CD4-positive, alpha-beta T cell (primary cell): ENCODE data around the gene BAG2. TPM values are rescaled to one million over a fixed set of nuclear protein-coding genes. Genes with fewer than 3 reads are reported as not detected.

Experiments used
- ATAC-seq: fragments of 200-7000 bp; cut with Tn5 transposase; one replicate; pipeline ENCODE4 v1.10.0; 2022; ENCODE audit warnings: mild to moderate bottlenecking; ENCODE audit not compliant: poor library complexity
- CTCF ChIA-PET: fragments of 350-600 bp; sonication (Branson Sonifier 250); formaldehyde crosslinking; loops from one replicate; lab custom pipeline; 2021; ENCODE audit warnings: antibody characterized with exemption, inconsistent platforms; lab: Charles Lee
- POLR2A ChIA-PET: fragments of 350-600 bp; sonication (Branson Sonifier 250); formaldehyde crosslinking; loops from one replicate; lab custom pipeline; 2021; ENCODE audit warnings: antibody characterized with exemption, inconsistent platforms; lab: Charles Lee
- DNase-seq, 14 experiments: peaks; one replicate each; pipeline ENCODE4 v3.0.0-alpha.2; 2013 to 2020; ENCODE audit warnings: mixed read lengths in 2 of 14
- H3K27ac ChIP-seq, 2 donors: one replicate each; pipeline versions ENCODE4 v1.5.1 to v1.7.0; 2013; ENCODE audit warnings: low read length in 2 of 2, low read depth in 1 of 2, mild to moderate bottlenecking in 1 of 2
- H3K27me3 ChIP-seq, 2 experiments: 1 replicate in 1 of 2; 2 replicates in 1 of 2; pipeline versions ENCODE4 v1.6.1 to v1.7.0; 2013; ENCODE audit warnings: low read length in 2 of 2, control low read depth in 1 of 2, mild to moderate bottlenecking in 1 of 2, moderate library complexity in 1 of 2; ENCODE audit not compliant: insufficient read depth in 2 of 2, control insufficient read depth in 1 of 2
- H3K36me3 ChIP-seq: one replicate; pipeline ENCODE4 v1.6.1; 2013; ENCODE audit warnings: low read length, control low read depth; ENCODE audit not compliant: insufficient read depth
- H3K4me1 ChIP-seq: one replicate; pipeline ENCODE4 v1.6.1; 2013; ENCODE audit warnings: low read length, control low read depth; ENCODE audit not compliant: insufficient read depth
- H3K4me3 ChIP-seq: one replicate; pipeline ENCODE4 v1.5.1; 2013; ENCODE audit warnings: mild to moderate bottlenecking, low read length, moderate library complexity
- H3K9me3 ChIP-seq, 2 experiments: 1 replicate in 1 of 2; 2 replicates in 1 of 2; pipeline versions ENCODE4 v1.6.1 to v1.7.0; 2013; ENCODE audit warnings: low read length in 2 of 2, mild to moderate bottlenecking in 2 of 2, control low read depth in 1 of 2, moderate library complexity in 1 of 2; ENCODE audit not compliant: control insufficient read depth in 1 of 2, insufficient read depth in 1 of 2
- H3K27ac Mint-ChIP-seq: one replicate; pipeline ENCODE4 v1.8.0; 2020; ENCODE audit warnings: mixed read lengths
- H3K27me3 Mint-ChIP-seq: one replicate; pipeline ENCODE4 v1.8.0; 2021; ENCODE audit warnings: mixed read lengths
- H3K36me3 Mint-ChIP-seq: one replicate; pipeline ENCODE4 v1.8.0; 2021; ENCODE audit warnings: low read depth, mixed read lengths
- H3K4me1 Mint-ChIP-seq: one replicate; pipeline ENCODE4 v1.8.0; 2021; ENCODE audit warnings: low read depth, mixed read lengths
- H3K4me3 Mint-ChIP-seq: one replicate; pipeline ENCODE4 v1.8.0; 2020; ENCODE audit warnings: mild to moderate bottlenecking, mixed read lengths
- H3K9me3 Mint-ChIP-seq: one replicate; pipeline ENCODE4 v1.8.0; 2020; ENCODE audit warnings: mixed read lengths
- CTCF ChIP-seq: fragments of 200-600 bp; IDR thresholded peaks from one replicate; pipeline ENCODE4 v1.8.0; 2022; ENCODE audit warnings: antibody characterized with exemption, mild to moderate bottlenecking
- intact Hi-C, 2 experiments: fragments of 100-400 bp; cut with DNase I in 1 of 2; cut with micrococcal nuclease in 1 of 2; formaldehyde crosslinking; loops; one replicate each; pipeline versions ENCODE4 v1.15.1 to v1.9.0; 2023 to 2025; cut with DNase I, micrococcal nuclease
- total RNA-seq, 174 experiments: library from RNA in 2 of 174; stranded (reverse) in 2 of 174; gene quantifications; one replicate each; pipeline ENCODE4 v1.2.3 and lab custom pipeline; 2021 to 2026

Gene BAG2
- total RNA-seq, 2 experiments from 2014 or later, result 5.4 to 5.6 TPM

GRCh38 chr6:57215260-57215659 is 43.1 kb downstream of the BAG2 start:
- H3K36me3 ChIP-seq, result no peaks in the 10 kb centered on the region
- H3K27ac ChIP-seq, result no peak overlapping the region
- ChIA-PET CTCF (no interaction called here), POLR2A (interaction anchor here (1.2 kb wide), 1 partner anchor 11 kb away, joined by 3 read pairs; no protein-coding TSS in a partner anchor)
- H3K27ac Mint-ChIP-seq, result no peak overlapping the region
- no peaks in the 10 kb centered on the region for H3K9me3 ChIP-seq
- no peak overlapping the region for H3K4me3 ChIP-seq
- intact Hi-C loops, result loop anchor here in 1 of 2 experiments (5.0 kb wide), 1 partner anchor 102 kb away; the partner anchor contains the start of gene PRIM2
- no peaks in the 10 kb centered on the region for H3K27me3 ChIP-seq
- no peak overlapping the region for H3K4me3 Mint-ChIP-seq
- DNase-seq, result no peak
- no peak for TF ChIP-seq CTCF
- H3K4me1 Mint-ChIP-seq, result peaks cover 27% of the 10 kb centered on the region
- H3K9me3 Mint-ChIP-seq, result peaks cover 12% of the 10 kb centered on the region
- peaks cover 11% of the 10 kb centered on the region for H3K4me1 ChIP-seq
- no peaks in the 10 kb centered on the region for H3K27me3 Mint-ChIP-seq
- no peak for ATAC-seq
- H3K36me3 Mint-ChIP-seq, result no peaks in the 10 kb centered on the region

GRCh38 chr6:57216235-57217101 is 44.3 kb downstream of the BAG2 start:
- Histone ChIP-seq H3K4me1 (peaks cover 16% of the 10 kb centered on the region), H3K27me3 (no peaks in the 10 kb centered on the region), H3K36me3 (no peaks in the 10 kb centered on the region), H3K27ac (no peak overlapping the region), H3K9me3 (no peaks in the 10 kb centered on the region), H3K4me3 (no peak overlapping the region)
- ATAC-seq (no peak), DNase-seq (no peak)
- H3K9me3 Mint-ChIP-seq, result peaks cover 12% of the 10 kb centered on the region
- TF ChIP-seq CTCF, result no peak
- ChIA-PET POLR2A (no interaction called here), CTCF (no interaction called here)
- peaks cover 37% of the 10 kb centered on the region for H3K4me1 Mint-ChIP-seq
- H3K4me3 Mint-ChIP-seq, result no peak overlapping the region
- H3K27me3 Mint-ChIP-seq, result no peaks in the 10 kb centered on the region
- H3K27ac Mint-ChIP-seq, result no peak overlapping the region
- intact Hi-C loops, result loop anchor here in 1 of 2 experiments (5.0 kb wide), 1 partner anchor 101 kb away; the partner anchor contains the start of gene PRIM2
- no peaks in the 10 kb centered on the region for H3K36me3 Mint-ChIP-seq

- TF ChIP-seq CTCF, result no peak
- CTCF ChIA-PET, result no interaction called here
- H3K4me3 Mint-ChIP-seq, result no peak overlapping the region
- intact Hi-C loops, result loop anchor here in 1 of 2 experiments (5.0 kb wide), 1 partner anchor 100 kb away; the partner anchor contains the start of gene PRIM2
- Histone ChIP-seq H3K27me3 (no peaks in the 10 kb centered on the region), H3K36me3 (no peaks in the 10 kb centered on the region), H3K9me3 (no peaks in the 10 kb centered on the region), H3K27ac (no peak overlapping the region), H3K4me1 (peaks cover 19% of the 10 kb centered on the region), H3K4me3 (no peak overlapping the region)
- DNase-seq, result no peak
- H3K27me3 Mint-ChIP-seq, result no peaks in the 10 kb centered on the region
- no peak for ATAC-seq
- POLR2A ChIA-PET, result no interaction called here
- peaks cover 12% of the 10 kb centered on the region for H3K9me3 Mint-ChIP-seq
- peaks cover 37% of the 10 kb centered on the region for H3K4me1 Mint-ChIP-seq
- H3K36me3 Mint-ChIP-seq, result peaks cover 4% of the 10 kb centered on the region
- H3K27ac Mint-ChIP-seq, result no peak overlapping the region
Measured at GRCh38 chr6:57217270-57217669, 45.1 kb downstream of the BAG2 start.
